ENCODE data around the gene TRIM39.
"Not testable (repeated sequence)": the region's sequence is repeated elsewhere in the genome, so short reads cannot be mapped to it uniquely, and the experiment has no call there.

TRIM39 gene

DNA sequence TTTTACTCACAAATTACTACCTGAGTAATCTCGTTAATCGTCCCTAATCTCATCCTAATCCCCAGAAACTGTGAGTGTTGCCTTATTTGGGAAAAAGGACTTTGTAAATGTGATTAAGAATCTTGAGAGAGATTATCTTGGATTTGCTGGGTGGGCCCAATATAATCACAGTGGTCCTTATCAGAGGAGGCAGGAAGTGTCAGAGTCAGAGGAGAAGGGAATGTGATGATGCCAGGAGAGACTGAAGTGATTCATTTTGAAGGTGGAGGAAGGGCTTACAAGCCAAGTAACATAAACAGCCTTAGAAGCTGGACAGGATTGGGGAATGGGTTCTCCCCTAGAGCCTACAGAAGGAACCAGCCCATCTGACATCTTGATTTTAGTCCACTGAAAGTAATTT lies 34.9 kb downstream of the TRIM39 start:
- TF ChIP-seq, protein P1, sequence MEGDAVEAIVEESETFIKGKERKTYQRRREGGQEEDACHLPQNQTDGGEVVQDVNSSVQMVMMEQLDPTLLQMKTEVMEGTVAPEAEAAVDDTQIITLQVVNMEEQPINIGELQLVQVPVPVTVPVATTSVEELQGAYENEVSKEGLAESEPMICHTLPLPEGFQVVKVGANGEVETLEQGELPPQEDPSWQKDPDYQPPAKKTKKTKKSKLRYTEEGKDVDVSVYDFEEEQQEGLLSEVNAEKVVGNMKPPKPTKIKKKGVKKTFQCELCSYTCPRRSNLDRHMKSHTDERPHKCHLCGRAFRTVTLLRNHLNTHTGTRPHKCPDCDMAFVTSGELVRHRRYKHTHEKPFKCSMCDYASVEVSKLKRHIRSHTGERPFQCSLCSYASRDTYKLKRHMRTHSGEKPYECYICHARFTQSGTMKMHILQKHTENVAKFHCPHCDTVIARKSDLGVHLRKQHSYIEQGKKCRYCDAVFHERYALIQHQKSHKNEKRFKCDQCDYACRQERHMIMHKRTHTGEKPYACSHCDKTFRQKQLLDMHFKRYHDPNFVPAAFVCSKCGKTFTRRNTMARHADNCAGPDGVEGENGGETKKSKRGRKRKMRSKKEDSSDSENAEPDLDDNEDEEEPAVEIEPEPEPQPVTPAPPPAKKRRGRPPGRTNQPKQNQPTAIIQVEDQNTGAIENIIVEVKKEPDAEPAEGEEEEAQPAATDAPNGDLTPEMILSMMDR (IDR thresholded peaks at IDR 0.05; ENCODE audit: insufficient read depth, low read depth, low read length, missing control alignments) = no peak
- no peak overlapping the region for H3K4me3 ChIP-seq (ENCODE audit: low read length)
- DNase-seq (ENCODE audit: low read depth) = peak; percentile 14

- no peak for DNase-seq (ENCODE audit: low read depth)
- no peak overlapping the region for H3K4me3 ChIP-seq (ENCODE audit: low read length)
- TF ChIP-seq, protein P1 (IDR thresholded peaks at IDR 0.05; ENCODE audit: insufficient read depth, low read depth, low read length, missing control alignments) = no peak
Measured at GRCh38 chr6:30363459-30363858, 36.7 kb downstream of the TRIM39 start.

DNA sequence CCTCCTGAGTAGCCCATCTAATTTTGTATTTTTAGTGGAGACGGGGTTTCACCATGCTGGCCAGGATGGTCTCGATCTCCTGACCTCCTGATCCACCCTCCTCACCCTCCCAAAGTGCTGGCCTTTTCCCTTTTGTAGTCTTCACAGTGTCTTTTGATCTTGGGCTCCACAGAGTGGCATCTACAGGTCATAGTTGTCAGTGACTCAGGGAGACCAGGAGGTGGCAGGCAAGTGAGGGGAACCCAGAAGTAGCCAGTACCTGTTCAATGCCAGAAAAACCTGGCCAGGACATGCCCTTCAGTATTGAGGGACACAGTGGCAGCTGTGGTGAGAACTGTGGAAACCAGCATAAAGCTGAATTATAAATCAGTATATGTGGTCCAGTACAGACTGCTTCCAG lies 37.9 kb downstream of the TRIM39 start:
- TF ChIP-seq, protein P1 (IDR thresholded peaks at IDR 0.05; ENCODE audit: insufficient read depth, low read depth, low read length, missing control alignments) = peak; percentile 10
- no peak overlapping the region for H3K4me3 ChIP-seq (ENCODE audit: low read length)
- DNase-seq (ENCODE audit: low read depth) = no peak

- H3K4me3 ChIP-seq (ENCODE audit: low read length); DNase-seq (ENCODE audit: low read depth): not testable (repeated sequence)
Measured at GRCh38 chr6:30369280-30369679, 42.6 kb downstream of the TRIM39 start.

DNA sequence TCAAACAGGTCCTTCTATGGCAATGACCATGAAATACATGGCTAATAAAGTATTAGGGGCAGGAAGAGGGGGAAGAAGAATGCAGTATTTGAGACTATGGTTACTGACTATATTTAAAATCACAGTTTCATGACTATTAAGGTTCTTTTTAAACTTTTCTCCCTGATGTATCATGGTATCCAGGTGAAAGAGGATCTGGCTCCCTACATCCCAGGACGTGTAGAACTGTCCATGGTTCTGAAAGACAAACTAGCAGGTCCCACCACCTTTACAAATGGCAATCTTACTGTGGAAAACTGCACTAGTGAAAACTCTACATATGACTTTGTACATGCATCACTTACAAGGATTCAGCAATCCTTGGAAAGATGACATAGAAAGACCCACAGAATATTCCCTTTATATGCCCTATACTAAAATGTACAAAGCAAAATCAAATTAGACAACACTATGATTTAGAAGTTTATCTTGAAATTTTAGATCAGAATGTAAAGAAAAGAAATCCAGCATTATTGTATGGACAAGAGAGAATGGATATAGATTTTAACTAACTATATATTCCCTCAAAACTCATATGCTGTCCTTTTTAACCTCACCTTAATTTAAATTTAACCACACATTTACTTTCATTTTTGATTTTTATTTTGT lies 51.7 kb downstream of the TRIM39 start:
- TF ChIP-seq, protein P1 (IDR thresholded peaks at IDR 0.05; ENCODE audit: insufficient read depth, low read depth, low read length, missing control alignments) = no peak
- peak; percentile 66 for DNase-seq (ENCODE audit: low read depth)

DNA sequence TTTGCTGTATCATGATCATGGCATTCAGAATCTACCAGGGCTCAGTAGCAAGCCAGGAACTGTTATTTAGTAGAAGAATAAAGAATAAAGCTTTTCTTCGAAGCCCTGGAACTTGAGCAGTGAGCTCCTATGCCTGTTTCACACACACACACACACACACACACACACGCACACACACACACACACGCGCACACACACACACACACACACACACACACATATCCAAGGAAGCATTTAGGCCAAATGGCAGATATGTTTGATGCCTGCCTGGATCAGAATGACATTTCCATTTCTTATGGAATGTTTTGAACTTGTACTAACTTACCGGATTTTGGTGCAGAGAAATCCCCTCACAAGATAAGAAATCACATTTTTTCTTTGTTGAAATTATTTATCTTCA lies 53.7 kb downstream of the TRIM39 start:
- DNase-seq (ENCODE audit: low read depth) = no peak
- H3K4me3 ChIP-seq (ENCODE audit: low read length) = no peak overlapping the region
- TF ChIP-seq, protein P1 (IDR thresholded peaks at IDR 0.05; ENCODE audit: insufficient read depth, low read depth, low read length, missing control alignments) = no peak

More for the DNA sequence above, 51.7 kb downstream of the TRIM39 start:
- H3K4me3 ChIP-seq (ENCODE audit: low read length) = no peak overlapping the region

GRCh38 chr6:30386166-30386565 lies 59.4 kb downstream of the TRIM39 start:
- TF ChIP-seq, protein P1 (IDR thresholded peaks at IDR 0.05; ENCODE audit: insufficient read depth, low read depth, low read length, missing control alignments) = no peak
- no peak for DNase-seq (ENCODE audit: low read depth)
- no peak overlapping the region for H3K4me3 ChIP-seq (ENCODE audit: low read length)
